Right lobe of liver (tissue), 6 donors: ENCODE results near the gene WDR1. TPM values are rescaled to one million over a fixed set of nuclear protein-coding genes. Genes with fewer than 3 reads are reported as not detected.

Source experiments
- ATAC-seq, 4 donors: fragments of 200-7000 bp; cut with Tn5 transposase; one replicate each; pipeline ENCODE4 v1.9.1; 2020; ENCODE audit warnings: mild to moderate bottlenecking in 4 of 4, moderate library complexity in 4 of 4
- DNase-seq, 3 donors: peaks; one replicate each; pipeline ENCODE4 v3.0.0-alpha.2; 2020
- H3K27ac ChIP-seq, 3 donors: fragments of 200-600 bp; one replicate each; pipeline ENCODE4 v1.8.0; 2022
- H3K27me3 ChIP-seq, 2 donors: fragments of 200-600 bp; one replicate each; pipeline ENCODE4 v1.8.0; 2022
- H3K36me3 ChIP-seq, 4 donors: fragments of 200-600 bp; sonication (generic) in 1 of 4; one replicate each; pipeline versions ENCODE4 v1.5.1 to v1.8.0; 2017 to 2022; ENCODE audit warnings: control low read depth in 1 of 4
- H3K4me1 ChIP-seq, 4 donors: fragments of 200-600 bp; sonication (generic) in 1 of 4; one replicate each; pipeline versions ENCODE4 v1.5.1 to v1.8.0; 2017 to 2022; ENCODE audit warnings: control low read depth in 1 of 4
- H3K4me3 ChIP-seq, 3 donors: fragments of 200-600 bp; one replicate each; pipeline ENCODE4 v1.8.0; 2022
- H3K9me3 ChIP-seq, 4 donors: fragments of 200-600 bp; sonication (generic) in 1 of 4; one replicate each; pipeline versions ENCODE4 v1.5.1 to v1.8.0; 2017 to 2022; ENCODE audit warnings: control low read depth in 1 of 4
- POLR2A ChIP-seq: fragments of 450-650 bp; IDR thresholded peaks from one replicate; pipeline ENCODE4 v1.6.1; 2017; ENCODE audit warnings: antibody characterized with exemption, mild to moderate bottlenecking
- WGBS: methylation state at CpG from one replicate; pipeline ENCODE4 v1.1.6; 2018; ENCODE audit warnings: low coverage, low lambda C conversion rate; ENCODE audit not compliant: insufficient coverage; ENCODE audit errors: missing lambda C conversion rate; 5-methylcytosine and 5-hydroxymethylcytosine counted together
- intact Hi-C, 2 donors: fragments of 100-400 bp; cut with DNase I; formaldehyde crosslinking; loops; one replicate each; pipeline versions ENCODE4 v1.11.2 to v1.14.1; 2022
- total RNA-seq, 6 experiments: library from RNA; depleted of rRNA in 2 of 6; stranded (reverse); fragments of >200 nt in 2 of 6; fragmentation: NEBNext Ultra II Directional in 3 of 6; extraction: Animal tissue kit (Norgen Biotek cat#: 25700) in 3 of 6; gene quantifications; one replicate each; pipeline versions ENCODE4 v1.1.0 to v1.2.4, GENCODE V29; 2016 to 2023
- TF ChIP-seq, protein P1 (sequence below), 4 donors: fragments of 200-600 bp in 3 of 4; fragments of 450-650 bp in 1 of 4; IDR thresholded peaks; one replicate each; pipeline versions ENCODE4 v1.5.1 to v1.8.0; 2016 to 2022; ENCODE audit warnings: antibody characterized with exemption in 4 of 4, mild to moderate bottlenecking in 2 of 4
- donor health status: DM: no; HTN: yes; CAD: no.
- donor health status: DM: no; HTN: no; CAD: no.
- donor health status: DM: no; HTN: no; CAD: no.
- donor health status: DM: no; HTN: yes; CAD: no.
- donor health status: DM: no; HTN: yes; CAD: no.

WDR1 gene
- total RNA-seq, 6 experiments from 2014 or later, result 65.1 to 149 (median 76.4) TPM

GRCh38 chr4:10080589-10081217 lies 35.9 kb downstream of the WDR1 start:
- H3K27ac ChIP-seq, result no peak overlapping the region
- intact Hi-C loops, result no loop called here
- no peak overlapping the region for H3K4me3 ChIP-seq
- DNase-seq, result peak in 2 of 3 donors; percentile 29
- no peak for ATAC-seq
- peaks cover 0 to 10% (median 0%) of the 10 kb centered on the region in 4 donors for H3K4me1 ChIP-seq
- no peaks in the 10 kb centered on the region for H3K27me3 ChIP-seq
- WGBS, result 97% methylated on average over 4 of the region's 10 CpGs
- H3K9me3 ChIP-seq, result no peaks in the 10 kb centered on the region
- H3K36me3 ChIP-seq, result peaks cover 7 to 95% (median 48%) of the 10 kb centered on the region in 4 donors
- TF ChIP-seq, protein P1, sequence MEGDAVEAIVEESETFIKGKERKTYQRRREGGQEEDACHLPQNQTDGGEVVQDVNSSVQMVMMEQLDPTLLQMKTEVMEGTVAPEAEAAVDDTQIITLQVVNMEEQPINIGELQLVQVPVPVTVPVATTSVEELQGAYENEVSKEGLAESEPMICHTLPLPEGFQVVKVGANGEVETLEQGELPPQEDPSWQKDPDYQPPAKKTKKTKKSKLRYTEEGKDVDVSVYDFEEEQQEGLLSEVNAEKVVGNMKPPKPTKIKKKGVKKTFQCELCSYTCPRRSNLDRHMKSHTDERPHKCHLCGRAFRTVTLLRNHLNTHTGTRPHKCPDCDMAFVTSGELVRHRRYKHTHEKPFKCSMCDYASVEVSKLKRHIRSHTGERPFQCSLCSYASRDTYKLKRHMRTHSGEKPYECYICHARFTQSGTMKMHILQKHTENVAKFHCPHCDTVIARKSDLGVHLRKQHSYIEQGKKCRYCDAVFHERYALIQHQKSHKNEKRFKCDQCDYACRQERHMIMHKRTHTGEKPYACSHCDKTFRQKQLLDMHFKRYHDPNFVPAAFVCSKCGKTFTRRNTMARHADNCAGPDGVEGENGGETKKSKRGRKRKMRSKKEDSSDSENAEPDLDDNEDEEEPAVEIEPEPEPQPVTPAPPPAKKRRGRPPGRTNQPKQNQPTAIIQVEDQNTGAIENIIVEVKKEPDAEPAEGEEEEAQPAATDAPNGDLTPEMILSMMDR (IDR thresholded peaks at IDR 0.05), result no peak
- TF ChIP-seq POLR2A, result no peak

GRCh38 chr4:10079912-10080588 lies 36.5 kb downstream of the WDR1 start:
- Histone ChIP-seq H3K9me3 (no peaks in the 10 kb centered on the region), H3K4me1 (peaks cover 0 to 10% (median 0%) of the 10 kb centered on the region in 4 donors), H3K27ac (no peak overlapping the region), H3K4me3 (no peak overlapping the region), H3K36me3 (peaks cover 10 to 89% (median 47%) of the 10 kb centered on the region in 4 donors), H3K27me3 (no peaks in the 10 kb centered on the region)
- intact Hi-C loops, result no loop called here
- 20% methylated on average over 1 of the region's 8 CpGs for WGBS
- ATAC-seq (peak in 1 of 4 donors; percentile 36), DNase-seq (peak in 2 of 3 donors; percentile 50 to 56)
- TF ChIP-seq, protein P1 (IDR thresholded peaks at IDR 0.05), result no peak
- no peak for TF ChIP-seq POLR2A

GRCh38 chr4:10079256-10079655 lies 37.3 kb downstream of the WDR1 start:
- Histone ChIP-seq H3K9me3 (no peaks in the 10 kb centered on the region), H3K36me3 (peaks cover 13 to 85% (median 43%) of the 10 kb centered on the region in 4 donors), H3K4me1 (peaks cover 0 to 14% (median 0%) of the 10 kb centered on the region in 4 donors), H3K27me3 (no peaks in the 10 kb centered on the region), H3K27ac (no peak overlapping the region), H3K4me3 (no peak overlapping the region)
- TF ChIP-seq POLR2A, result no peak
- TF ChIP-seq, protein P1 (IDR thresholded peaks at IDR 0.05), result no peak
- 77% methylated on average over 7 of the region's 15 CpGs for WGBS
- intact Hi-C loops, result no loop called here
- no peak for ATAC-seq
- peak in 2 of 3 donors; percentile 30 to 46 for DNase-seq

GRCh38 chr4:10078481-10079233 lies 37.9 kb downstream of the WDR1 start:
- H3K9me3 ChIP-seq, result no peaks in the 10 kb centered on the region
- H3K4me1 ChIP-seq, result peaks cover 0 to 19% (median 0%) of the 10 kb centered on the region in 4 donors
- 87% methylated on average over 11 of the region's 26 CpGs for WGBS
- intact Hi-C loops, result no loop called here
- H3K27me3 ChIP-seq, result no peaks in the 10 kb centered on the region
- H3K27ac ChIP-seq, result no peak overlapping the region
- H3K36me3 ChIP-seq, result peaks cover 13 to 84% (median 41%) of the 10 kb centered on the region in 4 donors
- no peak for TF ChIP-seq POLR2A
- TF ChIP-seq, protein P1 (IDR thresholded peaks at IDR 0.05), result no peak
- DNase-seq, result peak in 2 of 3 donors; percentile 44
- H3K4me3 ChIP-seq, result no peak overlapping the region
- no peak for ATAC-seq
